Activated T-cell treated with anti-CD3 and anti-CD28 coated beads for 48 hours (primary cell): ENCODE measurements around the gene PAPLN.
"Not testable (repeated sequence)": the region's sequence is repeated elsewhere in the genome, so short reads cannot be mapped to it uniquely, and the experiment has no call there.

Source experiments
- DNase-seq: peaks from one replicate; pipeline ENCODE4 v3.0.0-alpha.2; 2020; ENCODE audit warnings: low read depth

PAPLN gene

DNA sequence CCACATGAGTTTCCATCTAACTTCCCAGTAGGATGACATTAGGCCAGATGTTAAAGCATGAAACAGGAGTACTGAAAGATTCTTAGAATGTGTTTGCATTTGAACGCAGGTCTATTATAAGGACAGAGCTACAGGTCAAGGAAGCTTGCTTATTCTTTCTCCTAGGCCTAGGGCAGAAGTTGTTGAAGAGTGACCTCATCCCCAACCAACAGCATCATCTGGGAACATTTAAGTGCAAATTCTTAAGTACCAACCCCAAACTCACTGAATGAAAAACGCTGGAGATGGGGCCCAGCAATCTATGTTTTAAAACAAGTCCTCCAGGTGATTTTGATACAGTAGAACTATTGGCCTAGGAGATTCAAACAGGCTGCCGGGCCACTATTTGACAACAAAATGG, 52.4 kb downstream of the PAPLN start:
- DNase-seq, result no peak

DNA sequence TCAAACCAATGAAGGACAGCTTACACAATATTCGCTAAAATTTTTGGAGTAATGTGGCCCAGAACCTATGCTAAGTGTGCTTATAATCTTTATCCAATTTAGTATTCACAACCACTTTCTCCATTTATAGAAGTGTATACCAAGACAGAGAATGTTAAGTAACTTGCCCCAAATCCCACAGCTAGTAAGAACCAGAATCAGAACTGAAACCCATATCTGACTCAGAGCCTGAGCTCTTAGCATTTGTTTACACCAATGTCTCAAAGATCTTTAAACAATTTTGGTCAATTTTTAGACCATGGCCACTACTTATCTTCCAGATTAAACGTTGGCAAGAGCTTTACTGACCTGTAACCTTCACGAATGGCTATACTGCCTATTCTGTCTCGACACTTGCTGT, 53.0 kb downstream of the PAPLN start:
- DNase-seq, result no peak

GRCh38 chr14:73293782-73294781, 56.8 kb downstream of the PAPLN start:
- DNase-seq, result no peak

GRCh38 chr14:73295198-73295796, 58.0 kb downstream of the PAPLN start:
- DNase-seq, result no peak

DNA sequence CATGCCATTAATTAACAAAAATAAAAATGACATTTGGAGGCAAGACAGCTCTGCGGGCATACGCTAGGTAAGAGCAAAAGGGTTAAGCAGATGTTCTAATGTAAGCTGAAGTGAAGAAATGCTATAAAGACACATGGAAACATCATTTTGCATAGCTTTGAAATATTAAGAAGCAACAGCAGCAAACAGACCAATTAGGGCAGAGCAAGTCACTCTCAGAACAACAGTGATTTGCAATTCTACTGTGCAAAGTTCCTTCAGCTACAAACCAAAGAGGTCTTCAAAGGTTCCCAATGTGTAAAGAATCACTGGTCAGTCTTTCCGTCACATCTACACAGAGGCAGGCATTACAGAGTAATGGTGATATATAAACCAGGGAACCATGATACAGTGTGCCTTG, 68.2 kb downstream of the PAPLN start:
- DNase-seq, result no peak

GRCh38 chr14:73307261-73307660, 70.0 kb downstream of the PAPLN start:
- no peak for DNase-seq

DNA sequence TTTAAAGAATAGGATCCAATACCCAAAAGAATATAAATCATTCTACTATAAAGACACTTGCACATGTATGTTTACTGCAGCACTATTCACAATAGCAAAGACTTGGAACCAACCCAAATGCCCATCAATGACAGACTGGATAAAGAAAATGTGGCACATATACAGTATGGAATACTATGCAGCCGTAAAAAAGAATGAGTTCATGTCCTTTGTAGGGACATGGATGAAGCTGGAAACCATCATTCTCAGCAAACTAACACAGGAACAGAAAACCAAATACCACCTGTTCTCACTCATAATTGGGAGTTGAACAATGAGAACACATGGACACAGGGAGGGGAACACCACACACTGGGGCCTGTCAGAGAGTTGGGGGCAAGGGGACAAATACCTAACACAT, 71.9 kb downstream of the PAPLN start:
- not testable (repeated sequence) for DNase-seq

- no peak for DNase-seq
Measured at GRCh38 chr14:73311708-73312030, 74.4 kb downstream of the PAPLN start.

DNA sequence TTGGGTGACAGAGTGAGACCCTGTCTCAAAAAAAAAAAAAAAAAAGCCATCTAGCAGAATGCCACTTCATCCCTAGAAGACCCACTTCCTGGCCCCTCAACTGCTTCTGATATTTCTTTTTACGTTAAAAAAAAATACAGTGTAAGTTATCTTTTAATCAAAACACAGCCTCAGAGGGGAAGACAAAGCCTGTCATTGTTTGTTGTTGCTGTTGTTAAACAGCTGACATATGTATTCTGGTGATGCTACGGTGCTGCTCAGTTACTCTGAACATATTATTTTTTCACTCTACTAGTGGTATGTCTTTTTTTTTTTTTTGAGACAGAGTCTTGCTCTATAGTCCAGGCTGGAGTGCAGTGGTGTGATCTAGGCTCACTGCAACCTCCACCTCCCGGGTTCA, 75.4 kb downstream of the PAPLN start:
- DNase-seq, result no peak

DNA sequence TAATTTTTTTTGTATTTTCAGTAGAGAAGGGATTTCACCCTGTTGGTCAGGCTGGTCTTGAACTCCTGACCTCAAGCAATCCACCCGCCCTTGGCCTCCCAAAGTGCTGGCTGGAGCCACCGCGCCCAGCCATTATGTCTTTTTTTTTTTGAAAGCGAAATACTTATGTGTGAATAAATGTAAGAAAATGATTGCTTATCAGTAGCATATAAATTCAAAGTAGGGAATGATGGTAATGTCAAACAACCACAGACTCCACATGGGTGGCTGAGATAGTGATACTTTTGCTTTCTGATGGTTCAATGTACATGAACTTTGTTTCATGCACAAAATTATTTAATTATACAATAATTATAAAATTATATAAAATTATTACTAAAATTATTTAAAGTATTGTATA, 75.8 kb downstream of the PAPLN start:
- no peak for DNase-seq

GRCh38 chr14:73323896-73324399, 86.6 kb downstream of the PAPLN start:
- DNase-seq, result no peak
